ENCODE measurements around the gene ADAMTS6.
"Not testable (repeated sequence)": the region's sequence is repeated elsewhere in the genome, so short reads cannot be mapped to it uniquely, and the experiment has no call there.

Gene ADAMTS6

GRCh38 chr5:65191554-65192135, 290.1 kb downstream of the ADAMTS6 start:
- DNase-seq: no peak

DNA sequence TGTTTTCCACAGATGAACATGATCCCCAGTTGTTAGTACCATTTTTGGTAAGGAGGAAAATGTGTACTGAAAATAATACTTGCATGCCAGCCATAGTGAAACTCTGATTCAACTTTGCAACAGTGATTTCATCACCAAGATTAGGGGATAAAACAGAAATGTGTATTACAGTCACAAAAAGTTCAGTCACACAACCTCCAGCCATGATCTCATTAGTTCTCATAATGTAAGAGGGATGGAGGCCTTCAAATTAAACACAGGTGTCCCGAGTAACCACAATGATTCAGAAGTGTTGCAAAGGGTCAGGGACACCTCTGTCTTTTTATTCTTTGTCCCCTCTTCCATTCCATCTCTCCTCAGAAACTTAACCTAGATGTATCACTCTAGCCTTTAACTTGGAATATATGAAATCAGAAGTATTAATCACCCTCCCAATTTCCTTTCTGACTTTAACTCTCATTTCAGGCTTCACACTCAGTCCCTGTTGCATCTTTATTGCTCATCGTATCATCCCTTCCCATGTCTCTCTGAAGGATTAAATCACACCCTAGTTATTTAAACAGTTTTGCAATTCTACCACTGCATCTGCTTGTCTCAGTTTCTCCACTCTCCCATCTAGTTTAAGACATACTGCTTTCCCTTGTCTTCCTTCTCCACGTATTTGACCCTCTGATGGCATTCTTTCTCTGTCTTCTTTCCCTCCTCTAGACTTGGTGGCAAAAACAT, 291.2 kb downstream of the ADAMTS6 start:
- no peak for DNase-seq

- DNase-seq: no peak
Measured at GRCh38 chr5:65186646-65187227, 295.0 kb downstream of the ADAMTS6 start.

- DNase-seq: no peak
Measured at GRCh38 chr5:65185468-65185867, 296.3 kb downstream of the ADAMTS6 start.

GRCh38 chr5:65184780-65185179, 296.9 kb downstream of the ADAMTS6 start:
- no peak for DNase-seq

- not testable (repeated sequence) for DNase-seq
Measured at GRCh38 chr5:65174231-65174630, 307.5 kb downstream of the ADAMTS6 start.

- no peak for DNase-seq
Measured at GRCh38 chr5:65173130-65173525, 308.6 kb downstream of the ADAMTS6 start.

DNA sequence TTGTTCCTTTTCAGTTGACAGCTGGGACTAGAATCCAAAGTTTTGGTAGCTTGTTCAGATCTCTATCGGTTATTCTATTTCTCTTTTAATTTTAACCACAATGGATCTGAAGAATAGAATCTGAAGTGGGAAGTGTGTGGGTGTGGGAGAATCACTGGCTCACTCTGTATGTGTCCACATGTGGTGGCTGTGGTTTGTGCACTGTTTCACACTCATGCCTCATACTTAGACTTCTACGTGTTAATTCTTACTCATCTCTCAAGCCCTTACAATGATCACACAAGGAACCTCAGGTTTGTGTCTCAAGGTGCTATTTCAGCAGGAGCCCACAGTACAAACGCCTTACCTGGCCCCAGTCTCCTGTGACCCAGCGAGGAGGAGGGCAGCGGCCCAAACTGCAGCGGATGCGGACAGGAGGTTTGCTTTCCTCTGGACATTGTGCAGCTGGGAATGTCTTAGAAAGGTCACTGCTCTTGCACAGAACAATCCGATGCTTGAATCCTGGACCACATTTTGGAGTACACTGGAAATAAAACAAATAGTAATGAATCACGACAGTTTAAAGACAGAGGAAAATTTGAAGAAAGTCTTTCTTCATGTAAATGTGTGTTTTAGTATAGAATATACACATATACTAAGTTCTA, 309.1 kb downstream of the ADAMTS6 start:
- peak; percentile 56 to 61 for DNase-seq

- no peak for DNase-seq
Measured at GRCh38 chr5:65171645-65172044, 310.1 kb downstream of the ADAMTS6 start.

- DNase-seq: no peak
Measured at GRCh38 chr5:65163698-65164097, 318.0 kb downstream of the ADAMTS6 start.

DNA sequence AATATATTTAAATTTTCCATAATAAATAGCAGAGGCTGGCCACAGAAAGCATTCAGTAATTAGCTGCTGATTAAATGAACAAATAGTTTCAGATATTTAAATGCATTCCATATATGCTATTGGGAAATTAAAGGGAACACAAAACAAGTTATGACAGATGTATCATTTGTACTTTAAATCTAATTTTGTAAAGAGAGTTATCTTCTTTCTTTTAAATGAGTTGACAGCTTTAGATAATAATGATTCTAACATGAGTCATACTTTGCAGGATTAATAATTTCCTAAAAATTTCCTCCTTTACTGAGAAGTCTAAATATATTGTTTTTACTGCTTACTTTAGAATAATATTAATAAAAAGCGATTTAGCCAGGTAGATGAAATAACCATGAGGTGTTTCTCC, 320.1 kb downstream of the ADAMTS6 start:
- no peak for DNase-seq

DNA sequence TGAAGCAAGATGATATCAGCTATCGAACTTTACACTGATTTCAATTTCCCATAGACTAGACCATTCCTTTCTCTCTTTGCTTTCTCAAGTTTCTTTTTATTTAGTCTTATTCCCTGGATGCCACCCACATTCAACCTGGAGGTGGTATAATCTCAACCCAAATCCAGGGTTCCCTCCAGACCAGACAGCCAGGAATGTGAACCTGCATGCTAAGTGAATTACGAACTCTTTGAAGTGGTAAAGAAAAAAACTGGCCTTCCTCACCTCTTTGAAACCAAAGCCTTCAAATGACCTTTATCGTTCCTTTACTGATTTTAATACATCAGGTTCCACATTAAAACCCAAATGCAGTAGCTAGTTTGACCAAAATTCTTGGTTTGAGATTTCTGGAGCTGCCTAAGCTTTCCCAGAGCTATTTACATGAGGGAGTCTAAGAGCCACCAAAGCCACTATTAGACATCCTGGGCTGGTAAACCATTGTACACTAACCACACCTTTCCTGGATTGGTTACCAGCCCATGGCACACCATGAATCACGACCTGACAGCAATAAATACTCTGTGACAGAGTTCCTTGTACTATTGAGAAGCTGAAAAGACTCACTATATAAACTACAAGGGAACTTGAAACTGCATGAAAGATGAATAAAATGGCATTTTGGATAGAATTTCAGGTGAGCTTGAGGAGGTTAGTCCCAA, 323.7 kb downstream of the ADAMTS6 start:
- DNase-seq: no peak

DNA sequence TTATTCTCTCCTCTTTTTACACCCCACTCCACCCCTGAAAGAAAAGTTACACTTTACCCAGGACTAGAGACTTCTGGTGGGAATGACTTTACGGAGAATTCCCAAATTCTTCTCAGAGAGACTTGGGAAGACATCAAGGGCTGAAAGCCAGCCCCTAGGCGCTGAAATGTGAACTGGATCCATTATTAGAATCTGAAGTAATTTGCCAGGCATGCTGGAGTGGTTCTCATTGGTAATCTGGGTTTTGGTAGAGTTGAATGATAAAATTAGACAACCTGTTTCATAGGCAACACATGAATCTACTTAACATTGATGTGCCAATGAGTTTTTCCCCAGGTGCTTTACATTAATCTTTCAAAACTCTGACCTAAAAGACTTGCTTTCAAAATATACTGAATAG, 324.8 kb downstream of the ADAMTS6 start:
- DNase-seq: no peak

- DNase-seq: no peak
Measured at GRCh38 chr5:65152131-65152530, 329.6 kb downstream of the ADAMTS6 start.

GRCh38 chr5:65151614-65152013, 330.1 kb downstream of the ADAMTS6 start:
- DNase-seq: no peak

GRCh38 chr5:65150599-65151304, 331.0 kb downstream of the ADAMTS6 start:
- no peak for DNase-seq

DNA sequence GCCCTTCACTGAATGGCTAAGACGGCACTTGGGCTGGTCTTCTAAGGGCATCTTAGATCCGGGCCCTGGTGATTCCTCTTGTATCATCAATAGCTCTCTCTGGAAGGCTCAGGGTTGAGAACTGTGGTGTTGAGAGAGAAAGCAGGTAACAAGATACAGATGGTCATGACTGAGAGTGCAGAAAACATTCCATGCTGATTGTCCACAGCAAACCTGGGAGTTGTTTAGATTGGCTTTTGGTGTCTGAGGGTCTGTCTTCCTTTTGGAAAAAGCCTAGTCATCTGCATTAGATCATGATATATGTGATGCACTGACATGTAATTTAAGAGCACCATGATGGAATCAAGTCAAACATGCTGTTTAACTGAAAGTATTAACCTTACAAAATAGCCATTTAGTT, 331.9 kb downstream of the ADAMTS6 start:
- no peak for DNase-seq

DNA sequence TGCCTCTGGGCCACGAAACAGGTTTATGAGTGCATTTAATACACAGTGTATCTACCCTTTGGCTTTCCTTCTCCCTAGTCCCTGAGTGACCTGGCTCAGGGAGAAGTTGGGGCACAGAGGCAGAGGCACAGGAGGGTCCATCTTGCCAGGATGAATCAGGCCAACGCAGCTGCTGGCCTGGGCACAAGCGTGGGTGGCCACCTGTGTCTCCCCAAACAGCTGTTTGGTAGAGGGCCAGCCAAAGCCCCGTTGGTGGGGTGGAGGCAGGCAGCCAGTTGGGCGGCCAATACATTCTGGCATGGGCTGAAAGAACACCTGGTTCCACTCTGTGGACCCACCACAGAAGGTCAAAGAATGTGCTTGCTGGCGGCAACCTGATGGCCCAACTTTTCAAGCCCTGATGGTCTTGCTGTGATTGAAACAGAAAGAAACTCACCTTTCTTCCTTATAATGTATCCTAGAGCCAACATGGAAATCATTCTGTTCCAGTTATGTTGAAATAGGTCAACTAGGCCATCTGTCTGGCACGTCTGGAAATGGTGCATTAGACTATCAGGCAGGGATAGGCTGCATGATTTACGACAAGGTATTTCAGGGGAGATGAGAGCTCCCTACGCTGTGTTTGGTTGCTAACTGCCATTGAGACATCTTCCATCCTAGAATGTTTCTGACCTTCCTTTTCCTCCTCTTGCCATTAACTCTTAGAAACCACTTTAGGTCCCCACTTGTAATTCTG, 337.4 kb downstream of the ADAMTS6 start:
- DNase-seq: no peak

- no peak for DNase-seq
Measured at GRCh38 chr5:65142511-65143011, 339.2 kb downstream of the ADAMTS6 start.

- no peak for DNase-seq
Measured at GRCh38 chr5:65142016-65142415, 339.7 kb downstream of the ADAMTS6 start.

- no peak for DNase-seq
Measured at GRCh38 chr5:65141493-65141892, 340.2 kb downstream of the ADAMTS6 start.

DNA sequence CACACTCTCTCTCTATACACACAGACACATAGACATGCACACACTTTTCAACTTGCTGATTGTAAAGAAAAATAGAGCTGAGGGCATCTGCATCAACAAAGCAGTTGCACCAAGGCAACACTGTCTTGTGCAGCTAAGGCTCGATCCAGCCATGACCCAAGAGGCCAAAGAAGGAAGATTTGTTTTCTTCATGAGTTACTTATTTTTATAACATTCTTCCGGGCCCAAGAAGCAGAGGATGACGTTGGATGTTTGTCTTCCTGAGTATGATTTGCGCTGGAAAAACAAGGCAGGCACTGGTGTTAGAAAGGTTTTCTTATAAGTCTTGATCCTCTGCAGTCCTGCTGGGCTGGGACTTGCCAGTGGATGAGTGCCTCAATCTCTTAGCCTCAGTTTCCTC, 344.1 kb downstream of the ADAMTS6 start:
- DNase-seq: no peak
